PC-9 (cell line): Measurements from ENCODE around the gene MCTP2. TPM values are rescaled to one million over a fixed set of nuclear protein-coding genes. Genes with fewer than 3 reads are reported as not detected.

ENCODE experiments used
- BruUV-seq: library from RNA; stranded (reverse); fragments of 400-500 nt; replicated peaks from 2 replicates; lab custom pipeline; 2021; lab: Mats Ljungman, UMichigan
- CTCF ChIA-PET: fragments of 300-600 bp; sonication (Branson Sonifier 250); formaldehyde crosslinking; loops from one replicate; lab custom pipeline; 2022; ENCODE audit warnings: antibody characterized with exemption; lab: Charles Lee
- POLR2A ChIA-PET: fragments of 300-600 bp; sonication (Branson Sonifier 250); formaldehyde crosslinking; loops from one replicate; lab custom pipeline; 2022; ENCODE audit warnings: antibody characterized with exemption; ENCODE audit not compliant: unreplicated experiment; lab: Charles Lee
- DNase-seq, 2 experiments: peaks; one replicate each; pipeline versions ENCODE4 v3.0.0 to v3.0.0-alpha.2; 2015 to 2022; ENCODE audit warnings: mixed read lengths in 1 of 2
- H2AFZ ChIP-seq: fragments of 200-600 bp; sonication (generic); 2 replicates; pipeline ENCODE4 v1.8.1; 2017; ENCODE audit warnings: antibody characterized with exemption
- H3F3A ChIP-seq: fragments of 200-600 bp; sonication (generic); 2 replicates; pipeline ENCODE4 v1.8.1; 2017; ENCODE audit warnings: antibody characterized with exemption, mild to moderate bottlenecking, low read depth; ENCODE audit not compliant: insufficient read depth
- H3K27ac ChIP-seq: fragments of 200-600 bp; sonication (generic); 2 replicates; pipeline ENCODE4 v1.6.1; 2016; ENCODE audit warnings: mixed run types
- H3K27me3 ChIP-seq: fragments of 200-600 bp; sonication (generic); 2 replicates; pipeline ENCODE4 v1.6.1; 2016; ENCODE audit warnings: low read depth, mixed run types; ENCODE audit not compliant: insufficient read depth
- H3K36me3 ChIP-seq: fragments of 200-600 bp; sonication (generic); 2 replicates; pipeline ENCODE4 v1.6.1; 2016; ENCODE audit warnings: low read depth, mixed run types
- H3K4me1 ChIP-seq: fragments of 200-600 bp; sonication (generic); replicated peaks from 2 replicates; pipeline ENCODE4 v1.6.1; 2016; ENCODE audit warnings: mixed run types; ENCODE audit not compliant: insufficient read depth
- H3K4me2 ChIP-seq: fragments of 200-600 bp; sonication (generic); 2 replicates; pipeline ENCODE4 v1.6.1; 2017; ENCODE audit warnings: mixed run types
- H3K4me3 ChIP-seq: fragments of 200-600 bp; sonication (generic); 2 replicates; pipeline ENCODE4 v1.6.1; 2016; ENCODE audit warnings: mixed run types
- H3K79me2 ChIP-seq: fragments of 200-600 bp; sonication (generic); 2 replicates; pipeline ENCODE4 v1.6.1; 2017; ENCODE audit warnings: low read depth, mixed run types
- H3K9me2 ChIP-seq: fragments of 200-600 bp; sonication (generic); 2 replicates; pipeline ENCODE4 v1.8.1; 2017; ENCODE audit warnings: mild to moderate bottlenecking; ENCODE audit not compliant: insufficient read depth
- H3K9me3 ChIP-seq: fragments of 200-600 bp; sonication (generic); 2 replicates; pipeline ENCODE4 v1.8.1; 2016; ENCODE audit warnings: low read depth; ENCODE audit not compliant: insufficient read depth
- H4K20me1 ChIP-seq: fragments of 200-600 bp; sonication (generic); 2 replicates; pipeline ENCODE4 v1.8.1; 2017; ENCODE audit not compliant: insufficient read depth
- EZH2 ChIP-seq: fragments of 200-600 bp; sonication (generic); IDR thresholded peaks from 2 replicates; pipeline ENCODE4 v1.8.0; 2017; ENCODE audit warnings: antibody characterized with exemption, low read depth
- intact Hi-C: fragments of 100-400 bp; cut with micrococcal nuclease; formaldehyde crosslinking; loops from one replicate; pipeline ENCODE4 v1.10.0; 2022; ENCODE audit not compliant: unreplicated experiment
- total RNA-seq: library from RNA; stranded (reverse); gene quantifications from 2 replicates; pipeline ENCODE4 v1.2.3, GENCODE V29; 2021
- TF ChIP-seq, protein P1 (sequence below): fragments of 200-600 bp; sonication (generic); conservative IDR thresholded peaks from 2 replicates; pipeline ENCODE4 v1.6.1; 2017; ENCODE audit warnings: mixed run types, antibody characterized with exemption, mild to moderate bottlenecking, moderate library complexity

Gene MCTP2
- total RNA-seq, 1 experiment from 2014 or later: 5.7 TPM

DNA sequence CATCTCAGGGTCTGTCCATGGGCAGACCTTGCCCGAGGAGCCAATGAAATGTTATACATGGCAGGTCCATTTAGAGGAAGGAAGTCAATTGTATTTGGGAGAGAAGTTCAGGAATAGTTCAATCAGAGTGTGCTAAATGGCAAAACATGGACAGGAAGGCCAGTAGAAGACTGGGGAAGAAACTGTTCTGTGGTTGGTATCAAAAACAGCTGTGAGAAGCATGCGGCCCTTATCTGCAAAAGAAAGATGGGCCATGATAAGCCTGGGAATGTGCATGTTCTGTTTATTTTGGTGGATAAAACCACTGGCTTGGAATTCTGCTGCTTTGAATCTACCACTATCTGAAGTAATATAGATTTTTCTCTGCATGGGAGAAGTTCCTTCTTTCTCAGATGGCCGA lies 100.4 kb downstream of the MCTP2 start:
- Histone ChIP-seq H3K4me1 (no peaks in the 10 kb centered on the region), H3K9me3 (no peaks in the 10 kb centered on the region), H3K9me2 (no peaks in the 10 kb centered on the region), H3K4me2 (no peak overlapping the region), H3K27me3 (no peaks in the 10 kb centered on the region), H4K20me1 (no peaks in the 10 kb centered on the region), H3K27ac (no peak overlapping the region), H3F3A (no peaks in the 10 kb centered on the region), H2AFZ (no peak overlapping the region), H3K36me3 (no peaks in the 10 kb centered on the region), H3K79me2 (no peaks in the 10 kb centered on the region), H3K4me3 (no peak overlapping the region)
- TF ChIP-seq EZH2: no peak
- TF ChIP-seq, protein P1, sequence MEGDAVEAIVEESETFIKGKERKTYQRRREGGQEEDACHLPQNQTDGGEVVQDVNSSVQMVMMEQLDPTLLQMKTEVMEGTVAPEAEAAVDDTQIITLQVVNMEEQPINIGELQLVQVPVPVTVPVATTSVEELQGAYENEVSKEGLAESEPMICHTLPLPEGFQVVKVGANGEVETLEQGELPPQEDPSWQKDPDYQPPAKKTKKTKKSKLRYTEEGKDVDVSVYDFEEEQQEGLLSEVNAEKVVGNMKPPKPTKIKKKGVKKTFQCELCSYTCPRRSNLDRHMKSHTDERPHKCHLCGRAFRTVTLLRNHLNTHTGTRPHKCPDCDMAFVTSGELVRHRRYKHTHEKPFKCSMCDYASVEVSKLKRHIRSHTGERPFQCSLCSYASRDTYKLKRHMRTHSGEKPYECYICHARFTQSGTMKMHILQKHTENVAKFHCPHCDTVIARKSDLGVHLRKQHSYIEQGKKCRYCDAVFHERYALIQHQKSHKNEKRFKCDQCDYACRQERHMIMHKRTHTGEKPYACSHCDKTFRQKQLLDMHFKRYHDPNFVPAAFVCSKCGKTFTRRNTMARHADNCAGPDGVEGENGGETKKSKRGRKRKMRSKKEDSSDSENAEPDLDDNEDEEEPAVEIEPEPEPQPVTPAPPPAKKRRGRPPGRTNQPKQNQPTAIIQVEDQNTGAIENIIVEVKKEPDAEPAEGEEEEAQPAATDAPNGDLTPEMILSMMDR: no peak
- intact Hi-C loops: no loop called here
- ChIA-PET CTCF (no interaction called here), POLR2A (interaction anchor here (1.0 kb wide), 1 partner anchor 28 kb away, joined by 5 read pairs; no protein-coding TSS in a partner anchor)
- DNase-seq: no peak
- no TSS peak for BruUV-seq

DNA sequence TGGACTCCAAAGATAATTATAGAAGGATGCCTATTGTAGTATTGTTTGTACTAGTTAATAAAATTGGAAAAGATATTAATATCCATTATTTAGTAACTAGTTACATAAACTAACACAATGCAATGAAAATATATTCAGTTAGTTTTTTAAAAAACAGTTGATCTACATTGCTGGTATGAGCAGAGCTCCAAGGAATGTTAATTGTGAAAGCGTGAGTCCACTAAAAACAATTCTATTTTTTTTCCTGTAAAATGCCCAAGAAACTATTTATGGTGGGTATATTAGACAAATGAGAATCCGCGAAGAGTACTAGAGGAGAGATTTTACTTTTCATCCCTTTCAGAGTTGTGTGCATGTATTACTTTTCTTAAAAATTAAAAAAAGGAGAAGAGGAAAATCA lies 104.3 kb downstream of the MCTP2 start:
- BruUV-seq: no TSS peak
- no peaks in the 10 kb centered on the region for H4K20me1 ChIP-seq
- POLR2A ChIA-PET: no interaction called here
- H3K9me3 ChIP-seq: no peaks in the 10 kb centered on the region
- no peaks in the 10 kb centered on the region for H3K9me2 ChIP-seq
- no peak for TF ChIP-seq EZH2
- TF ChIP-seq, protein P1: no peak
- no peaks in the 10 kb centered on the region for H3K4me1 ChIP-seq
- no peaks in the 10 kb centered on the region for H3K36me3 ChIP-seq
- no peak overlapping the region for H3K4me3 ChIP-seq
- H3K27me3 ChIP-seq: no peaks in the 10 kb centered on the region
- DNase-seq: no peak
- CTCF ChIA-PET: no interaction called here
- no peaks in the 10 kb centered on the region for H3F3A ChIP-seq
- intact Hi-C loops: no loop called here
- H2AFZ ChIP-seq: no peak overlapping the region
- H3K4me2 ChIP-seq: no peak overlapping the region
- H3K27ac ChIP-seq: no peak overlapping the region
- H3K79me2 ChIP-seq: no peaks in the 10 kb centered on the region

DNA sequence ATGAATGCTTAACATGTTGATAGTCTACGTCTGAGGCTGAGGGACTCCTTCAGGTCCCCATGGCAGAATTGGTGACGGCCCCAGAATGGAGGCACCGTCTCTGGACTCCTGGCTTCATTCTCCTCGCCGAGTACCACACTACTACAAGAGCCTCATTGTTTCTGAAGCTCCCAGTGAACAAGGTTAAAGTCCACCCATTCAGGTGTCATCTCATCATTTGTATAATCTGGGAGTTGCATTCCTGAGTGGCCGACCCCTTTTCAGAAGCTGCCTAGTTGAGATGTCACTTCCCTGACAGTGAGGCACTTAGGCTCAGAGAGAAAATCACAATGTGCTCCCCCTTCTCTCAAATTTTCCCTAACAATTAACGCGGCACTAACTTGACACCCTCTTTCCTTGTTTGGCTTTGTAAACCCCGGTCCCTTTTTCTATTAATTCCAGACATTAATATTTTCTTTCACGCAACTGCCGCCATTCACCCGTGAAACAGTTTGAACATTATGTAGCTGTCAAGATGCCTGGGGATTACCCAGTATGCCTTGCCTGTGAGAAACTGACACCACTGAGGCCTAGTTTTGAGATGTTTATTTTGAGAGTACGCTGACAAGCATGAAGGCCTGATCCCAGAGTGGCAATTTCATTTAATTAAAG lies 105.6 kb downstream of the MCTP2 start:
- Histone ChIP-seq H3K27me3 (no peaks in the 10 kb centered on the region), H3K79me2 (no peaks in the 10 kb centered on the region), H3K4me2 (no peak overlapping the region), H3F3A (no peaks in the 10 kb centered on the region), H3K4me1 (no peaks in the 10 kb centered on the region), H3K36me3 (no peaks in the 10 kb centered on the region), H3K4me3 (no peak overlapping the region), H3K9me2 (no peaks in the 10 kb centered on the region), H3K27ac (no peak overlapping the region), H2AFZ (no peak overlapping the region), H4K20me1 (no peaks in the 10 kb centered on the region), H3K9me3 (no peaks in the 10 kb centered on the region)
- ChIA-PET CTCF (no interaction called here), POLR2A (no interaction called here)
- no TSS peak for BruUV-seq
- DNase-seq: no peak
- intact Hi-C loops: no loop called here
- TF ChIP-seq, protein P1: no peak
- no peak for TF ChIP-seq EZH2
